ENCODE measurements around the gene RBM19.

RBM19 gene

DNA sequence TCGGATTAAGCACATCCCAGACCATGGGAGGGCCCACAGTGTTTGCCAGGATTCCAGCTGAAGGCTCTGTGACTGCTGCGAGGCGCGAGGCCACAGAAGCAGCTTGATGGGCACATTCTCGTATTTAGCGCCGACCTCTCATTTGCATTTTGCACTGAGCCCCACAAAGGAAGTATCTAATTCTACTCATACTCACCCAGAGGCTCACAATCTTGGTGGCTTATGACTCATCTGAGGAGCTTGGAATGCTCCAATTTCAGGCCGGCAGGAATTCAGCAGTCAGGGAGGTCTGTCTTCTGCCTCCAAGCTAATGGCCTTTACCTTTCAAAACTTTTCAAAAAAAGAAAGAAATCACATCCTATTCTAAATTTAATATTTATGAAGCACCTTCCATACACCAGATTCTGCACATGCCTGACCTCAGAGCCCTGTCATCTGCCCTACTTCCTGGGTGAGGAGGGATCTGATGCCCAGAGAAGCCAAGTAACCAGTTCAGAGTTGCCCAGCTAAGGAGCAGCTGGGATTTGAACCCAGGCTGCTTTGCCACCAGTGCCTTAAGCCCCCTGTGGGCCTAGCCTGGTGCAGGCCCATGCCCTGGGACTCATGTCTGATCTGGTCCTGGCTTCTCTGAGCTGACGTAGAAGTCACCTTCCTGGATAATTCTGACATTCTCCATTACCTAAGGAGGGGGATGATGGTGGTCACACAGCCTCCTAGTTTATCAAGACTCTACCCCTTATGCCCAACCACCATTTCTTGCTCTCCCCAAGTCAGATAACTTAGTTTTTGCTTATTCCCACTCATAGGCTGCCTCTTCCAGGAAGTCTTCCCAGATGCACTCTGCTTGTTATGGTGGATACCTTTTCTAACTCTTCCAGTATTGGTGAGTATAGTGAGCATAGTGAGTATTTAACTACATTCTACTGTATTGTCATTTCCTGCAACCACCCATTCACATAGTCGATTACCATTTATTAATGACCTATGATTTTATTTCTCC is 198.9 kb downstream of the RBM19 start:
- peak in 2 of 10 donors; percentile 15 to 77 for DNase-seq
- intact Hi-C loops (cut with DNase I): no loop called here
